Suppressor macrophage treated with lipopolysaccharide for 1 hour (primary cell): ENCODE data around the gene RBM8A.

Source experiments
- DNase-seq, 3 donors: peaks; one replicate each; pipeline ENCODE4 v3.0.0-alpha.2; 2020 to 2022

RBM8A gene

DNA sequence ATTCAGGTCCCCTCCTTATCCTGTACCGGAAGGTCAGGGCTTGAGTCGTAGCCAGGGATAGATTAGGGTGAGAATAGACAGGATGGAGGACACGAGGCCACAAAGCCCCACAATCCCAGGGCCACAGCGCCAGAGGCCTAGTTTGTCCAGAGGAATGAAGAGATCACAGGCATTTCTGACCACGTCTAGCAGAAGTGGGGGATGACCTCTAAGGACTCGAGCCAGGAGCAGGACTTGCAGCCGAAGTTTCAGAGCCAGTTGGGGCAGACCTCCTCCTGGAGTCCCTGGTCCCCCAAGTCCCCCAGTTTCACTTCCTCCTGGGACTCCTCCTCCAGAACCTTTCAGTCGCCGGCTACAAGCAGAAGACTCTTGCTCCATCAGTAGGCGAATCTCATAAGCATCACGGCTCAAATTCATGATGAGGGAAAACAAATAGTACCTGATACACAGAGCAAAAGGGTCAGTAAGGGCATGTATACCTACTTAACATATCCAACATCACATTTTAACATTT is 15.1 kb downstream of the RBM8A start:
- DNase-seq, result no peak

DNA sequence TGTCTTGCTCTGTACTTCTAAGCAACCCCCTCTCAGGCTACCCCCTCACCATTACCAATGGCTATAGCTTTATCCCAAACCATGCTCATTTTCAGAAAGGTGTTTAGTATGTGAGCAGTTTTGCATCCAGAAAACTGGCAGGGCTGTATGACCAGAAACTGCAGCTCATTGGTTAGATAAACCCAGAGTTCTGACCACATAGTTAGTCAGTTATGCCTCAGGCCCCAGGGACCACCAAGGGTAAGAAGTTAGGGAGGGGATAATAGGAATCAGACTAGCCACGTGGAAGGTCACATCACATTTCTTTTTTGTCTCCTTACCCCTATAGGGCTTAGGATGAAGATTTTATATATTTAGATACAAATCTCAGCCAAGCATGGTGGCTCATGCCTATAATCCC is 18.6 kb downstream of the RBM8A start:
- DNase-seq, result no peak

DNA sequence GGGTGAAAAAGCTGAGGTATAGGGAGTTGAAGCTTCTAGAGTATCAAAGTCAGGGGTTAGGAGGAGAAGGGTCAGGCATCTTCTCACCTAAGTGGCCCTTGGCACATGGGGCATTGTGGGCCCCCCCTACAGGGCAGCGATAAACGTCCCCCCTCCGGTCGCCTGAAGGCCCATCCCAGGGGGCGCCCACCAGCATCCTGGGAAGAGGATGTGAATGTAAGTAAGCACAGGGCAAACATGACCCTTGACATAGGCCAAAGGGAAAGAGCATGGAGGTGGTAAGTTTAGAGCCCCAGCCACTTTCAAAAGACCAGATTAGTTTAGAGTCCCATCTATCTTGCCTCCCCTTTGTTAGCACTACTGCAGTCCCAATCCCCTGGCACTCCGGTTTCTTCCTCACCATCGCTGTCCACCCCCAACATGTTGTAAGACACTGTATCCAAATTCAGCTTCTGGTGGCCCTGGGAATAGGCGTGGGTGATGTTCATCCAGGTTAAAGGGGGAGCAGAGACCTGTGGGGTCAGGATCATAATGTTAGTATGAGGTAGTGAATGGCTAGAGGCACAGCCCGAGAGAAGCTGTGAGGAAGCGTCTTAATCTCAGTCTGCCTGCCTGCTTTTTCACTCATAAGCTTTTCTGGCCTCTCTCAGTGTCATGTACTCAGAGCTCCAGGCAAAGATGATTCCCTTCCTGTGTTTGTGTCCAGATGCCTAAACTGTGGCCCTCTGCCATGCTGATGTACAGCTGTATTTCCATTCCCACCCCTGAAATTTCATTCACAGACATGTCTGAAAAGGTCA is 20.1 kb downstream of the RBM8A start:
- no peak for DNase-seq

DNA sequence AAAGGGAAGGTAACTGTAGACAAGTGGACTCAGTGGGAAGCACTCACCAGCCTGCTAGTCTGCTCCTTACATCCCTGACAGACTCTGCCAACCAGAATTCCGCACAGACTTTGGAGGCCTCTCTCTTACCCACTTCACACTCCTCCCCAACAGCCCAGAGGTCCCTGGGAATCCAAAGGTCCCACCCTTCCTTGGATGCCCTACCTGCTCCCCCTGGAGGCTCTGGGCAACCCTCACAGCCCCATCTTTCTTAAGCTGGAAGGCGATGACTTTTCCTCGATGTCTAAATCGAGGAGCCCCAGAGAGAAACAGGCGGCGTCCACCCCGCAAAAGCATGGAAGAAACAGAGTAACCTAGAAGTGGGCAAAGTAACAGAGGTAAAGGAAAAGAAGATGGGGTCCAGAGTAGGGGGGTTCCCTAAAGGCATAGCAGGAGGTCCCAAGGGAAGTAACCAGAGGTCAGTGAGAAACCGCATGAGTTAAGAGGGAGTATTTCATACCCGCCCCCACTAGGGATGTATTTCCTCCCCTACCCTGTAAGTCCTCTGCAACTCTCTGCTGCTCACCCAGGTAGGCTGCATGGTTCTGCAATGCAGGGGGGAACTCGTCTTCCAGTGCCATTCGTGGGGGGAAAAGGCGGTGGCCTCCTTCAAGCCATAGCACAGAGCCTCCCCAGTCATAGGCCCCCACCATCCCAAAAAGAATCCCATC is 25.8 kb downstream of the RBM8A start:
- DNase-seq, result no peak

DNA sequence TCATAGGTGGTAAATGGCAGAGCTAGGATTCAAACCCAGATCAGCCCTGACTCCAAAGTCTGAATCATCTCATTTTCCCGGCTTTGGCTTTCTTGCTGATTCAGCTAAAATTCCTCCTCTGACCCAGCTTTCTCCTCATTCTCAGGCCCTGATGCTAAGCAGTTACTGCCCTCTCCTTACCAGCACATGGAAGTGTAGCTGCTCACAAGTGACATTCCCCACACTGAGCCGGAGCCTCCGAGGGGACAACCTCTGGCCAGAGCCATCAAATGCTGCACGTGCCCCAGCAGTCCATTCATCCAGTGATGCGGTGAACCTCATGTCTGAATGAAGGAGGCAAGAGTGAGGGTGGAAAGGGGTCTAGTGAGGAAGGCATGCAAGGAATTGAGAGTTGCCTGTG is 28.5 kb downstream of the RBM8A start:
- no peak for DNase-seq

DNA sequence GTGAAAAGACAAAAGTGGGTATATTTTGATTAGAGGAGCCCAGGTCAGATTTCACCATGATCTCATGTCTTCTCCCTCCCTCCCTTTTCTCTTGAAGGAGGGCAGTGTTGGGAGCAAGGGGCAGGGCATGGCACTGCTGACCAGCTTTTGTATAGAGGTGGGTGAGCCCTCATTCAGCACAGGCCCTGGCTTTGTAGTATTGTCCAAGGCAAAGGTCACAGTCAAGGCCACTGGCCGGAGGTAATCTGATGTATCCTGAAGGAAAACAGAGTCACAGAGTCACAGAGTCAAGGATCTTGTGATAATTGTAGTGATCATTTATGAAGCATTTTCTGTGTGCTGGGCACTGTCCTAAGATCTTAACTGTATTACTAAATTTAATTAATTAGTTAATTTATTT is 29.3 kb downstream of the RBM8A start:
- DNase-seq, result no peak

DNA sequence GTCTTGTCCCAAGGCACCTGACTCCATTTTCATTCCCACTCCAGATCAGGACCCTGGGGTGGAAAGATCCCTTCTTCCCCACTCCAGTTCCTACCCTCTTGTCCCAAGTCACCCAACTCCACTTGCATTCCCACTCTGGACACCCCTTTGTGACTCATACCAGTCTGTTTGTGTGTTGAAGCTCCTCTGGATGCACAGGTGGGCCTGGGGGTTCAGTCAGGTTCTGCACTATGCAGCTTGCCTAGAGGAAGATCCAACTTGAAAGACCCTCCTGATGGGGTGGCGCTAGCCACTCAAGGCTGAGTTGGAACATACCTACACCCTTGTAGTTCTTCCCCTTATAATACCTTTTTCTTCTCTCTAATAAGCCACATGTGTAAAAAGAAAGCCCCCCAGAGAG is 31.8 kb downstream of the RBM8A start:
- DNase-seq, result no peak

DNA sequence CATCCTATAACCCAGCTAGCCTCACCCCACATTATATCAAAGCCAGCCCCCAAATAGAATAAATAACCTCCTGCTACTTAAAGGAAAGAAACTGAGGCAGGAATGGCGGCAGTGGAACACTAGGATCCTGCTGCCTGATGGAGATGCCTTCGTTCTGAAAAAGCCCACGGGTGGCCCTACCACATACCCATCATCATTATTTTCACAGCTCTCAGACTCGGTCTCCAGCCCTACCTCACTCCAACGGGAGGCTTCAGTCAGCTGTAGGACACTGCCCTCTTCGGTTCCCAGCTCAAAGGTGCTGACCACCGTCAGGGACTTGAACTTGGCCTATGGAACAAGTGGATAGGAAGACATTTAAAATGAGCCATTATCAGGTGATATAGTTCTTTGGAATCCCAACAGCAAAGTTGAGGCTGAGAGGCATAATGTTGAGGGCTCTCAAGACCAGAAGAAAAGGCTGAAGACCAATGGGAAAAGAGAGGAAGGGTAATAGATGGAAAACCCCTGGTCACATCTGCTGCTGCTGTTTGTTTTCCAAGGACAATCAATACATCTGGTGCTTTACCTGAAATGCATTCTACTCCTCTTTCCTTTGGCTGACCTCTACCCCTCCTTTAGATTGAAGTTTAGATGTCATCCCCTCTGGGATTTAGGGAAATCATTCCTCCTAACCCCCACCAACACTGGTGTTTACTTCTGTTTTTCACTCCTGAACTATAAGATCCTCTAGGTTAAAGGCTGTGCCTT is 33.8 kb downstream of the RBM8A start:
- no peak for DNase-seq

DNA sequence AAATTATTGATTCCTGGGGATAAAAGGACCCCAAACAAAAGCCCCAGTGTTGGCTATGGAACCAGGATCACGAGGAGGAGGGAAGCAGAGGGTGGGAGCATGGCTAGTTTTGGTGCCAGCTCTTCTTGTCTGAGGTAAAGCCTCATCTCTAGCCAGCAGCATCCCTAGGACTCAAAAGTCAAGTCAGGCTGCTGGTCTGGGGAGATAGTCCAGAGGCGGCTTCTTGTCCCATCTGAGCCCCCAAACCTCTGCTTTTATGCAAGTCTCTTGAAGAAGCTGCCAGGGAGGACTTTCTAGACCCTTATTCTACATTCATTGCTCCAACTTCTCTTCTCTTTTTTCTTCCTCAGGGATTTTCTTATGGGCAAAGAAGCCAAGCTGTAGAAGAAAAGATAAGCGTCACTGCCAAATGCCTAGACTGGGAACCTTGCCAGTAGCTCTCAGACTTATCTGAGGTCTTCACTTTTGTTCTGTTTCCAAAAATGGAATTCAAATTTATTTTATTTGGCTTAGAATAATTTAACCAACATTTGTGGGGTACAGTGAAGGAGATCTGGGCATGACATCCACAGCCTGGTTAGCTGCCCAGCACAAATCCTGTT is 34.7 kb downstream of the RBM8A start:
- no peak for DNase-seq

DNA sequence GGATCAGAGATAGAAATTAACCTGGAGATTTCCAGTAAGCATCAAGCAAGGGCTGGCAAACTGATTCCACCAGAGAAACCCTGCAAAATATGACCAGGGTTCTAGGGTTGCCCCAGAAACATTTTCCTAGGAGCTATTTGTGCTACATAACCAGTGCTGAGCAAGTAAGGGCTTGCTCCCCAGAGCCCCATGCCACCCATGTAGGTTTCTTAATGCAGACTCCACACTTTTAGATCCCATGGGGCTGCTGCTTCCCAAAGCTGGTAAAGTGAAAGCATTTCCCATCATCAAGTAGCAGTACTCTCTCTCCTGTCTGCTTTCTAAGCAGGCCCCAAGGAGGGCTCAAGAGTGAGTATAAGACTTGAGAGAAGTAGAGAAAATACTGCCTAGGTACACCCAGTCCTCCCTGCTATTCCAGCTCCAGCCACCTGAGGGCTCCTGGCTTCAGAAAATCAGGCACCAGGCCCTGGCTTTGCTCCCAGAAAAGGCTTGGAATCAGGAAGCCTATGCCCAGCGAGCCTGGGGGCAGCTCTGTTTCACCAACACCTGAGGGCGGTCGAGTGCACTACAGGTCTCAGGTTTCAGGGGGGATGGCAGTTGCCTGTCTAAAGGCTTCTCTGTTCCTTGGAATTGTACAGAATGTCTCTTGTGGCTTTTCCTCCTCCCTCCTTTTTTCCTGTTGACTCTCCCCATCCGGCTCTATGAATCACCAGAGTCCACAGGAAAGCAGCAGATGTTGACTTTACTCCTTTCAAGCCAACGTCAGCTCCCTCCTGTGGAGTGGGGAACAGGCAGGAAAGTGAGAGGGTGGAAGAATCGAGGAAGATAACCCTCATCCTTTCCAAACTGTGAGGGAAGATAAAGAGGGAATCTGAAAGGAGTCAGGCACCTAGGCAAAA is 35.4 kb downstream of the RBM8A start:
- peak; percentile 76 to 85 (median 78) for DNase-seq

DNA sequence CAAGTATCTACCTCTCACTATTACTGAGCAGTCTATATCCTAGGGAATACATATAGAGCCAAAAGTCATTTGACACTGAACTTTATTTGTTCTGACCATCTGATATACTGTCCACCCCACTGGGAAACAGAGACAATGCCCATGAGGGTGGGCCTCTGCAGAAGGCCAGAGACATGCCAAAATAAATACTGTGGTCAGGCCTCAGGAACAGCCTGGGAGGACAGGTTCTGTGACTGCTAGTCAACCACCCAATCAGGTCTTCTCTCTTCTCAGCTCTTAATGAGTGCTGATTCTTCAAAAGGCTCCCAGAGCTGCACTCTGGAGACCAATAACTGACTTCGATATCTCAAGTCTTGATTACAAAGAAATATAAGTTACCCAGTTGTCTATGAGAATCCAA is 36.1 kb downstream of the RBM8A start:
- DNase-seq, result no peak

DNA sequence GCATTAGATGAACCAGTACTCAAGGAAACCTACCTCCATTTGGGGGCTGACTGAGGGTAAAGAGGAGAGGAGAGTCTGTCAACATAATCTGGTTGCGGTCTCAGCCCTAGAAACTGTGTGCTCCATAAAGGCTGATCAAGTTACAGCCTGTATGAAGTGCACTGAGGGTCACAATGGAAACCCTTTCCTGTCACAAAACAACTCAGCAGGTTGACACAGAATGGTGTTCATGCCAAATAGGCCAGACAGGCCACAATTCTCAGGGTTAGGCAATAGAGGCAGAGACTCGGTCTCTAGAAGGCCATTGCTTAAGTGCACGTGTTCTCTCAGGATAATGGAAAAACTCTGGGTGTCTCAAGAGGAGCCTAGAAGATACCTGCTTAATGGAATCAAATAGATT is 37.6 kb downstream of the RBM8A start:
- DNase-seq, result no peak

DNA sequence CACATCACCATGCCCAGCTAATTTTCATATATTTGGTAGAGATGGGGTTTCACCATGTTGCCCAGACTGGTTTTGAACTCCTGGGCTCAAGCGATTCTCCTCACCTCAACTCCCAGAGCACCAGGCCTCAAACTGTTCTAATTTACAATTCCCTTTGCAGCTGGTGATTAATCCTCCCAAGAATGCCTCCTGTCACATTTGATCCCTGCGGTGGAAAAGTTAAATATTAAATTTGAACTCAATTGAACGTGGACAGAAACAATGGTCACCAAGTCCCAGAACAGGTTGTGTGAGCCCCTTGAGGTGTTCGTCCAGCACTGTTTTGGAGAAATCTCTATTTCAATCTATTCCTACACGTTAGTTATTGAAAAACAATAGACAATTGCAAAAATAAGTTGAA is 39.7 kb downstream of the RBM8A start:
- no peak for DNase-seq

DNA sequence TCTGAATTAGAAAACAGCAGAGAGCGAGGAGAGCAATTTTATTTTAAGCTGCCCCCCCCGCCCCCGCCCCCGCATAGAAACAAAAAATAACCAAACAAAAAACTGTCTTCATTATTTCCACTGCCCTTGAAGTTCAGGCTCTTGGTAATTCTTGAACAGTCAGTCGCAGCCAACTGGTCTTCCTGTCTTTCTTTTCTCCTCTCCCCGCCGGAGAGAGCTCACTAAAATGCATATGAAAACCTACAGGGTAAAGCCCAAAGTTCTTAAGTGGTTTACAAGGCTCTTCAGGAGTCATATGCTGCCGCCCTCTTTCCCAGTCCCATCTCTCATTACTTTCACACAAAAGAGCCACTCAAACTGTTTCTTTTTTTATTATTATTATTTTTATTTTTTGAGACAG is 40.5 kb downstream of the RBM8A start:
- DNase-seq, result no peak

DNA sequence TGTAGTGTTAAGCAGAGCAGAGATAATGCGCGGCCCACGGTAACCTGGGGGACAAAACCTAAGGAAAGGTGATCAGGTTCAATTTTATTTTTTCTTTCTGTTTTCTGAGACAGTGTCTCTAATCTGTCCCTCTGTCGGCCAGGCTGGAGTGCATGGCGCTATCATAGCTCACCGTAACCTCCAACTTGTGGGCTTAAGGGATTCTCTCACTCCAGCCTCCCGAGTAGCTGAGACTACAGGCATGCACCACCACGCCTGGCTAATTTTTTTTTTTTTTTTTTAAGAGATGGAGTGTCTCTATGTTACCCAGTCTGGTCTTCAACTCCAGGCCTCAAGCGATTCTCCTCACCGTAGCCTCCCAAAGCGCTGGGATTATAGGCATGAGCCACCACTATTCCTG is 40.9 kb downstream of the RBM8A start:
- no peak for DNase-seq

DNA sequence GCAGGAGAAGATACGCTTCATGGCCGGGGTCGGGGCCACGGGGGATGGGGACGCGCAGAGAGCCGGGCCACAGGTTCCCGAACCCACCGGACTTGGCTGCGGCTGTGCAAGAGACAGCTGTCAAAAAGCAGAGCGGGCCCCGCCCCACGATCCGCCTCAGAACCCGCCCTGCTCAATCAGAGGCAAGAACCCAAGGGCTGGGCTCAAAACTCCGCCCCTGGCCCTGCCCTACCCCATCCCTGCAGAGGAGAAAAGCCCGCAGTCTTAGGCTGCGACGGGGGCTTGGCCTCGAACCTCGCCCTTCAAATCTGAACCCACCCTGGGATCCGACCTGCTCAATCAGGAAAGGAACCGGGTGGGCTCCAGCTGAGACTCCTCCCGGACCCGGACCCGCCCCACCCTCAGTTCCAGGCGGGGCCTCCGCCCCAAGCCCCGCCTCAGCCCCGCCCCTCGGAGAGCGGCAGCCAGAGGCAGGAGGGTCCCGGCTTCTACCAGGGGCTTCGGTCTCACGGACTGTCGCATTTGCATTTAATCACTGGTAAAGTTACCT is 41.5 kb downstream of the RBM8A start, which contains the start of gene ANKRD35:
TSS of gene ANKRD35 (minus strand) at position 129 of the 550 bp plus-strand sequence. CDS start at position 21, 108 bp downstream.
- peak; percentile 84 to 94 (median 91) for DNase-seq

DNA sequence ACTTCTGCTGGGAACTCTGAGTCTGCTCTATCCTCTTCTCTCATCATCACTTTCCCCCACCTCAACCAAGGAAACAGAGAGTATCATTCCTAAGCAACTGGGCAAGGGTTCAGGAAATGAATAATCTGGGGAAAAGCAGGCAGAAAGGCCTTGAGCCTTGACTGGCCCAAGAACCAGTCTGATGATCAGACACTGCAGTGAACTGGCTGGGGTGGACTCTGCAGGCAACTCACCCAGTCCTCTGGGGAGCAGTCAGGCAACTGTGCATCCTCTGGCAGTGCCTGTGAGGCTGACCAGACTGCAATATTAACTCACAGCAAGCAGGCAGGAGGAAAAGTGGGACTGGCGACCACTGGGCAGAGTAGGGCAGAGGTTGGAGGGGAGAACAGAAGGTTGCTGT is 42.6 kb downstream of the RBM8A start:
- no peak for DNase-seq

DNA sequence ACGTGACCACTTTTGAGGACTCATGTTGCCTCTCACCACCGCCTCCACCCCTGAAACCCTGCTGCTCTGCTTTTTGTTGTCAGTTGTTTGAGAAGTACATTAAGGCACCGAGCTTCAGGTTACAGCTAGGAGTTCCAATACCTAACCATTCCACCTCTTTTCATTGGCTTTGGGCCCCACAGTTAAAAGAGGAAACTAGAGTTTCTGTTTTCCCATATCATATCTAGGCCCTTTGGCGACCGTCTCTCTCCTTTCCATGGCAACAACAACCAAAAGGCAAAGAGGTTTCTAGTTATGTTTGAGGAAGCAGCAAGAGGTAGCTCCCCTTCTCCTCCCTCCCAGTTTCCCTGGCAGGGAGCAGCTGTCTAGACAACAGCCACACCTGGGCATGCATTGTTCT is 47.5 kb downstream of the RBM8A start:
- no peak for DNase-seq

DNA sequence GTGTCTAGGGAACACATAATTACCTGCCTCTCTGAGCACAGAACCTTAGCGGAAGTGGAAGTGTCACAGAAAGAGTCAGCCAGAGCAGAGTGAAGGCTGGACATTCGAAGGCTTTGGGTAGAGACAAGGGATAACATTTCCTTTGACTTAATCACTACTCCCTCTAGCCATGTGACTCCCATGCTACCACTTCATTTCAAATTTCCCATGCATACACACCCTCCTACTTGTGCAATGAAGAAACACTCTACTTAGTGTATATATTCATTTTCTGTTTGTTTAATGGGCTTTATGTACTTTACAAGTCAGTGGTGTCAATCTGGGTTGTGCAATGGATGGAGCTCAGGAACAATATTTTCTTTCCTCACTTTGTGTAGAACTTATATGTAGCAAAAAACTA is 48.6 kb downstream of the RBM8A start:
- no peak for DNase-seq

DNA sequence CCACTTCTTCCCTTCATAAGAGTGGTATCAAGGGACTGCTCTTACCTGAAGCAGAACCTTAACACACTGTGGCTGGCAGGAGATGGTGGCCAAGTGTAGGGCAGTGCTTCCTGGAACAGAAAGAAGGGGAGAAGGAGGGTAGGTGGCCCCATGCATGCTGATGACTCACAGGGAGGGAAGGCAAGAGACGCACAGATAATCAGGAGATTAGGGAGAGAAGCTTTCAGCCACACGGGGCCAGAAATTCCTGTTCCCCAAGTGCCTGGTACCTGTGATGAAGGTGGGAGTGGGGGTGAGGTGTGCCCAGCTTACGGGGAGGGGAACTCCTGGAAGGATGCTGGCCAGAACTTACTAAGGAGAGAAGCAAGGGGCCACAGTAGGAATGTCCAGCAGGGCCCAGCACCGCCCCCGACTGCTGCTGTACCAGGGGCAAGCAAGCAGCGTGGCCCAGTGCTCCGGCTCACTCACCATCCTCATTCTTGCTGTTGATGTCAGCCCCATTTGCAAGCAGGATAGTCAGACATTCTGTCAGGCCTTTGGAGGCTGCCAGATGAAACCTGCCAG is 49.3 kb downstream of the RBM8A start:
- DNase-seq, result no peak

DNA sequence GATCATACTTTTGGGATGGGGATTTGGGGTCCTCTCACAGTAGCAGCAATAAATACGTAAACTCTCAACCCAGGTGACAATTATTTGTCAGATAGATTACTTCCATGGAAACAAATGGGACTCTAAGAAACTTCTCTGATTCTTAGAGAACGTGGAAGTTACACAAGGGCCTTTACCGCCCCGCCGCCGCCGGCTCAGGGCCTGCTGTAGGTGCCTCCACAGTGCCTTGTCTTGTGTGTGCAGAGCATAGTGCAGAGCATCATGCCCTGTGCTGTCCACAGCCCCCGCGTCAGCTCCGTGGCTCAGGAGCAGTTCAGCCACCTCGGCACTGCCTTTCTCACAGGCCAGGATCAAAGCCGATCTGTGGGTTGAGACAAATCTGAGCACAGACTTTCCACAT is 52.6 kb downstream of the RBM8A start:
- no peak for DNase-seq
